Measurements from ENCODE around the gene RALGAPA2.
"Not testable (repeated sequence)": the region's sequence is repeated elsewhere in the genome, so short reads cannot be mapped to it uniquely, and the experiment has no call there.

Gene RALGAPA2

DNA sequence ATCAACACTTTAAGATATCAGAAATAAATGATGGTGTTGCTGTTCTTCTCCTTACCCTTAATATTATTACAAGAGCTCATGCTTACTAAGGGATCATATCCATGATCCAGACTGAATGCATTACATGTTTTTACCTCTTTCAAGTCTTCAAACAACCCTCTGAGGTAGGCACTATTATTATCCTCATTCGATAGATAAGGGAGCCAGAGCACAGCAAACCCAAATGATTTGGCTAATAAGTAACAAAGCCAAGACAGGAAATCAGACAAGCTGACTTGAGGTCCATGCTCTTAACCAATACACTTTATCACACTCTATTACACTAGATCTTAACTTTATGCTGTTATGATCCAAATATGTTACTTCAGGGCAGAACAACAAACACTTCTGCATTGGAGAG lies 145.9 kb downstream of the RALGAPA2 start:
- no peak for DNase-seq

DNA sequence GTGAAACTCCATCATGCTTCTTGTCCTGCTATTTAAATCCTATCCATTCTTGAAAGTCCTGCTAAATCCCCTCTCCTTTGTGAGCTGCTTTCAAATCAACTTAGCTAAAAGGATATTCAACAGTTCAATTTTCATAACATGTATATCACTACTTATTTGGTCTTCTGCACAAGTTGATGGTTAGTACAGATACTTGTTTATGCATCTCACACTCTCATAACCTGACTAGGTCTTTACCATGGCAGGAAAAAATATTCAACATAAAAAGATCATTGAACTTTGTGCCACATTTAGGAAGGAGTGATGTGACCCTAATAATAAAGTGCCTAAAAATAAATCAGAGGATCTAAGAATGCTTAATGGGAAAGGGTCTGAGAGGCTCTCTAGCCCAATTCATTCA lies 148.2 kb downstream of the RALGAPA2 start:
- no peak for DNase-seq

DNA sequence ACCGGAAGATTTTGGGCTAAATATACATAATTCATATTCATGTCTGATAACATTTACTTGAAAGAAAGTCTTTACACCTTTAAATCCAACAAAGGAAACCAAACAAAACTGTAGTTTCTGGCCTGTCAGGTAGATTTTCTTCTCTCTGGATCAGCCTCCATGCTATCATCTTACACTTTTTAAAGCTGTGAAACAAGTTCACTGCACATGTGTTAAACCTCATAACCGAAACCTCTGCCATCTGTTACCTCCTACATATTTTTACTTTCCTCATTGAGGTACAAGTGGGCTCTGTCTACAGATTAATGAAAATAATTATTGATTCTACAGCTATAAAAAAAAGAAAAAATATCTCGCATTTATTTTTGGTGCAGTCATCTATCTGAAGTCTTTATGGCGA lies 149.9 kb downstream of the RALGAPA2 start:
- DNase-seq = no peak

DNA sequence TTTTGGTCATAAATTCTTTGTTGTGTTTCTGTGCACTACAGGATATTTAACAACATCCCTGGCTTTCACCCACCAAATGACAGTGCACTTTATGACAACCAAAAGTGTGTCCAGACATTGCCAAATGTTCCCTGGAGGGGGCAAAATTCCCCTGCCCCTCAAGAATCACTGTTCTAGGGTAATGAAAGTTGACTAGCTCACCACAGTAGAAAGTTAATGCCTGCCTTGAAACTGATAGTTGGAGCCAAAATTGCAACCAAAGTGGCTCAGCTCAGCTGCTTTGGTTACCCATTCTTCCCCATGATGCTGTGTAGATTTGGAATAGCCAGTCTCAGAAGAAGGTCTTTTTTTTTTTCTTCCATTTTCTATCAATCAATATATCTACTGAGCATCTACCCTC lies 150.6 kb downstream of the RALGAPA2 start:
- DNase-seq = no peak

DNA sequence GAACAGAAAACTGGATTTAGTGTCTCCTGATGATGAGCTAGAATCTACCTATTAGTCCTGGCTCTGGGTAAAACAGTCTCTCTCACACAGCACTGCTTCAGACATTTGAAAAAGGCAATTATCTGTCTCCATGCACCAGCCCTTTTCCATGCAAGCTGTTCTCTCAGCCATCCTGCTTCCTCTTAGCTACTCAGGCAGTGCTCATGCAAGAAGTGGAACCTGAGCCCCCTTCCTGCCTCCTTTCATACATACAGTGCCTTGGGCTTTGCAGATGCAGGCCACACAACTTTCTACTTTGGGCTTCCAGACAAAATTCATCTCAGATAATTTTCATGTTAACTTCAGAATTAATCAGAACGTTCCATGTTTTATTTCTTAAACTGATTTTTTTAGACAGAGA lies 151.3 kb downstream of the RALGAPA2 start:
- DNase-seq = no peak

DNA sequence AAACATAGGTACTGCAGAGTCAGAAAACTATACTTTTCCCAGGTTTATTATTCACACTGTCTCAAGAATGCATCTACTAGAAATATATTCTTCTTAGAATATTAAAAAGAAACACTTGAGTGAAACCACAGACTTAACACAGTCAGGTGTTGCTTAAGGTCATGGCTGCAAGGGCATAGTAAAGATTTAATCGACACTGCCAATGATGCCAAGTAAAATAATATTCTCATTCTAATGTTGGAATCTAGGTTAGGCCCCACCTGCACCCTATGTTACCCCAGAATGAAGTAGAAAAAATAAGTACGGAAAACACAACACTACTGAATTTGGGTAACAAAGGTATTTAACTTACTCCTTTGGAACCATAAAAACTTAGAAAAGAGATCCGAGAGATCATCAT lies 155.0 kb downstream of the RALGAPA2 start:
- DNase-seq = no peak

DNA sequence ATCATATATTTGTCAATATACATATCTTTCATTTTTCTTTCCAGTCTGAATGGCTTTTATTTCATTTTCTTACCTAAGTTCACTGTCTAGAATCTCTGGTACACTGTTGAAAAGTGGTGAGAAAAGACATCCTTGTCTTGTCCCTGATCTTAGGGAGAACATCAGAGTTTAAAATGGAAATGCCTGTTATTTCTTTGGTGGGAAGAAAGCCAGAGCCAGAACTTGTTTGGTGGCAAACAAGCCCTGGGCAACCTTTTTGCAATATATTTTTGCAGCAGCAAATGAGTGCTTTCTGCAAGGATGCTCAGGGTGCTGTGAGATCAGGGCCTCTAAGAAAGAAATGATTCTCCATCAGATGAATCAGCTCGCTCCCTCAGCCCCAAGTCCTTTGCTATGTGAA lies 156.6 kb downstream of the RALGAPA2 start:
- no peak for DNase-seq

DNA sequence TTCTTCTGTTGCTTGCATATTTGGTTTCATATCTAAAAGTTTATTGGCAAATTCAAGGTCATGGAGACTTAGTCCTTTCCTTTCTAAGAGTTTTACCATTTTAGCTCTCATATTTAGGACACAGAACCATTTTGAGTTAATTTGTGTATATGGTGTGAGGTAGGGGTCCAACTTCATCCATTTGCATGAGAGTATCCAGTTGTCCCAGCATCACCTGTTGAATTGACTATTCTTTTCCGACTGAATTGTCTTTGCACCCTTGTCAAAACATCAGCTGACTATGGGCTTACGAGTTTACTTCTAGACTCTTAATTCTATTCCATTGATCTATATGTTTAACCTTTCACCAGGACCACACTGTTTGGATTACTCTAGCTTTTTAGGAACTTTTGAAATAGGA lies 157.5 kb downstream of the RALGAPA2 start:
- no peak for DNase-seq

DNA sequence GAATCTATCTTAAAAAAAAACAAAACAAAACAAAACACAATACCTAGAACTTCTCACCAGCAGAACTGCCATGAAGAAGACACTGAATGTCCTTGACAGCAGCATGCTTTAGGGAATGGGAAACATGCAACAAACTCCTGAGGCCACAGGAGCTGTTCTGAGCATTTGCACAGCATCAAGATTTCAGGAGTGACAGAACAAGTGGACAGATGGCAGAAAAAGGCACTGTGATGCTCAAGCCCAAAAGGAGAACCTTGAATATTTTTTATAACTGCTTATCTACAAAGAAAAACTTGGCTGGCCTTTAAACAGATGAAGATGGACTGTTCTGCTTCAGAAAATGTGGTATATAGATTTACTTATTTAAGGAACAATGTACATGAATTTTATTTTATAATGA lies 158.9 kb downstream of the RALGAPA2 start:
- no peak for DNase-seq

DNA sequence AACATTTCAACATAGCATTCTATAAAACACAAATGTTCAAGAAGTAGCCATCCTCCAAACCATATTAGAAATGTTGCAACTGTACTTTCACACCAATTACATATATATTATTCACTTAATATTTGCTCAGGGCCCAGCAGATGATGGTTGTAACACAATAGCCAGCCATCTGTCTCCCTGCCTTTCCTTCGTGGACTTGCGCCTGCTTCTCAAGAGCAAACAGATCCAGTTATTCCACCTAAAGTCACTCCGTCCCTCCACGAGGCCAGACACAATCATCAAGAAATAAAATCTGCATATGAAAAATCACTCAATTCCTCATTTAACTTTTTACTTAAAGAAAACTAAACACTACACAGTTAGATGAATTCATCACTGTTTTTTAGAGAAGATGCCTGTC lies 160.4 kb downstream of the RALGAPA2 start:
- DNase-seq = no peak

DNA sequence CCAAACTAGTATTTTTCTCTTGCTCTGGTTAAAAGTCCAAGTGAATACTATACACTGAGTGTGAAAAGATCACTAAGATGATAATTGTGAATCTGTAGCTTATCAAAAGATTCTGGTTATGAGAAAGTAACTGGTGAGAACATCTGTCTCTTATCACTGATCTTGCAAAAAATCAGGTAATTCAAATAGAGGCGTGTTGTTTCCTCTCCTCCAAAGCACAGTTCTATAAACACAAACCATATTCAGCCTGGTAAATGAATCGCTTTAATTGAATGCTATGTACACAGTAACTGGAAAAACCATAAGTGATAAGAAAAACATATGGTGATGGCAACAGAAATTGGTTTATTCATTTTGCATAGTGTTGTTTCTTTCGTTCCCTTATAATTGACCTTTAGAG lies 161.0 kb downstream of the RALGAPA2 start:
- DNase-seq = no peak

DNA sequence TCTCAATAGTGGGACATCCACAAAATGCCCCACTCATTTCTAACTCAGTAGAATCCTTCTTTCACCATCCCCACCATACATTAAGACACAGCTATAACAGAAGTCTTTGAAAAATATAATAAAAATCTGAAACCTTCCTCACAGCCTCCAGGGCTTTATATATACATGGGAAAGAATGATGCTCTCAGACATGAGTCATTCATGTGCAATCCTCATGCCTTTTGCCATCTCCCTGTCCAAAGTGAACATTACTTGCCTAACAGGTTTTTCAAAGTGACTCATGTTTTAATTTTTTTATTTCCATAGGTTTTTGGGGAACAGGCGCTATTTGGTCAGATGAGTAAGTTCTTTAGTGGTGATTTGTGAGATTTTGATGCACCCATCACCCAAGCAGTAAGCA lies 162.7 kb downstream of the RALGAPA2 start:
- DNase-seq = no peak

DNA sequence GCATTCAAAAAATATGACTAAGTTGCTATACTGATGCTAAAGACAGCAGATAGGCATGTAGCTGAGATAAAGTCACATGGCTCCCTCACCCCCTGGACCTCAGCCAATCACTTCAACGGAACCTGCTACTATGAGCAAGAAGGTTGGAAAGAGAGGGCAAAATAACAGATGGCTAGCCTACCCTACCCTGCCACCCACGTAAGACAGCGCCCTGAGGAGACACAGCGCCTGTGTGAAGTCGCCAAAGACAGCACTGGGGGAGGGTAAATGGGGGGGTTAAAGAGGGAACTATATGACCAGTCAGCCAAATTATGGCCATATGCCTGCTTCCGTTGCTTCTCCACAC lies 163.2 kb downstream of the RALGAPA2 start:
- DNase-seq = no peak

DNA sequence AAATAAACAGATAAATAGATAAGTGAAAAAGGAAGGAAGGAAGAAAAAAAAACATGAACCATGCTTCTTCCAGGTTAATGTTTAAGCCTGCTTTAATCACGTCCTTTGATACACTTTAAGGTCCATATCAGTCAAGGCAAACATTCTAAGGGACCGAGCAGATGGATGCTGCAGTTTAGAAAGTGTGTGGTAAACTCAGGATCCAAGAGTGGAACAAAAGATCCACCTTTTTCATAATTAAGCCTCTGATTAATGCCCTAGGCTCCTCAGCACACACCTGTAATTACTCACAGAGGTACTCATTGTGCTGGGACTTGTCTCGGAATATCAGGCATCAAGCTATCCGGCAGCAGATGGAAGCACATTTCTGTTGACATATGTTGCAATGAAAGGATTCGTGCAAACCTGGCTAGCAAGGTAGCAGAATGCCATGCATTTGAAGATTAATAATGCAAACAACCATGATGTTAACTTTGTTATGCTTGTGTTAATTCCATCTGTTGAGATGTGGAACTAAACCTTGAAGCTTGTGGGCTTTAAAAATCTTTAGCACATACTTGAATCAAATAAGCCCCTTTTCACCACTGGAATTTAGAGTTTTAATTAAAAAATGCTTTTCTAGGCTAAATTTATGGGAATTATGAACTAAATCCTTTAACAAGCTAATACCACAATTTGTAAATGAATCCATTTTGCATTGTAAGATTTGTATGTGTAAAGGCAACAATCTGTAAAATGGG lies 163.7 kb downstream of the RALGAPA2 start:
- no peak for DNase-seq

DNA sequence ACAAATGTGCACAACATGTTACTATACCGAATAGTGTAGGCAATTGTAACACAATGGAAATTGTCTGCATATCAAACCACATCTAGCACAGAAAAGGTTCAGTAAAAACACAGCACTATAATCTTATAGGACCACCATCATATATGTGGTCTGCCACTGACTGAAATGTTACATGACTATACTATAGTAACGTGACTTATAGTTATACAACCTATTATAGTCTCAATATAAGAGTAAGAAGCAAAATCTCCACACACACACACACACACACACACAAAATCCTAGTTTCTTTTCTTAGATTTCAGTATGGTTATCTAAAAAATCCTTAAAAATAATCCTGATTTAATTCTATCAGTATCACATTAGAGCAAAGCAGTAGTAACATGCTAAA lies 164.6 kb downstream of the RALGAPA2 start:
- no peak for DNase-seq

DNA sequence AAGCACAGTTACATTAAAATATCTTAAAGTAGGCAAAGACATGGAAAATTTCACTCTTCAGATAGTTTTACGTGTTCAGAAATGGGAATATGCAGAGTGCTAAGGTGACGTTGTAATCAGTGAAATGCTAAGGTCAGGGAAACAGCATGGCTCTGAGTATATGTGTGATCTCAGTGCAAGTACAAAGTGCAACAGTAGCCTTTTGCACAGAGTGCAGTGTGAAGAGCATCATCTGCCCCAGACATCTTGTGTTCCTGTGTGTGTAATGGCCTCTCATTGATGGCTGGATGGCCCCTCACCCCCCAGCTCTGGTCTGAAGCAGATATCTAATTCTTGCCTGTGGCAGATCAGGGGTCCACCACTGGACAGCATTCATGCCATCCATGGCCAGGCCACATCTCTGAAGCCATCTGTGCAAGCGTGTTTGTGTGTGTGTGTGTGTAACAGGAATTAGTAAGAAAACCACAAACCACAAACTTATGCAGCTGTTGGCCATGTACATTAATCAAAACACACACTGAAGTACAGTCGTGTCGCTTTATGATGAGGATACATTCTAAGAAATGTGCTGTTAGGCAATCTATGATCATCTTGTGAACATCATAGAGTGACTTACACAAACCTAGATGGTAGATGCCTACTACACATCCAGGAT lies 165.1 kb downstream of the RALGAPA2 start:
- DNase-seq = no peak

DNA sequence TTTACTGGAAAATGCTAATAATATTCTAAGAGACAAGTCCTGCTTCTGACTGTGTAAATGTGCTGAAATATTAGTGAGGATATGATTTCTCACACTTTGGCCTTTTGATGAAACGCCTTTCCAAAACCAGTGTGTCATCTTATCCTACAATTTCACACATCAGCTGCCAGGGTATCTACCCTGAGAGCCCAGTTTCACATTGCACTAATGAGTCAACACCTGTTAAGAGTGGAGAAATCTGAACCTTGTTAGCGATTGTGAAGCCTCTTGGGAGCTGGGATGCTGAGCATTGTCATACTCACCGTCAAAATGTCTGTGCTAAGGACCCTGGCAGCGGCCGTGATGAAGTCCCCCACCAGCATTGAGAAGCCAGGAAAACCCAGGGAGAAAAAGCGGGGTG lies 166.0 kb downstream of the RALGAPA2 start:
- no peak for DNase-seq

DNA sequence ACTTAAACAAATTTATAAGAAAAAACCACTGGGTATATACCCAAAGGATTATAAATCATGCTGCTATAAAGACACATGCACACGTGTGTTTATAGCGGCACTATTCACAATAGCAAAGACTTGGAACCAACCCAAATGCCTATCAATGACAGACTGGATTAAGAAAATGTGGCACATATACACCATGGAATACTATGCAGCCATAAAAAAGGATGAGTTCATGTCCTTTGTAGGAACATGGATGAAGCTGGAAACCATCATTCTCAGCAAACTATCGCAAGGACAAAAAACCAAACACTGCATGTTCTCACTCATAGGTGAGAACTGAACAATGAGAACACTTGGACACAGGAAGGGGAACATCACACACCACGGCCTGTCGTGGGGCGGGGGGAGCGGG lies 169.1 kb downstream of the RALGAPA2 start:
- DNase-seq = not testable (repeated sequence)

DNA sequence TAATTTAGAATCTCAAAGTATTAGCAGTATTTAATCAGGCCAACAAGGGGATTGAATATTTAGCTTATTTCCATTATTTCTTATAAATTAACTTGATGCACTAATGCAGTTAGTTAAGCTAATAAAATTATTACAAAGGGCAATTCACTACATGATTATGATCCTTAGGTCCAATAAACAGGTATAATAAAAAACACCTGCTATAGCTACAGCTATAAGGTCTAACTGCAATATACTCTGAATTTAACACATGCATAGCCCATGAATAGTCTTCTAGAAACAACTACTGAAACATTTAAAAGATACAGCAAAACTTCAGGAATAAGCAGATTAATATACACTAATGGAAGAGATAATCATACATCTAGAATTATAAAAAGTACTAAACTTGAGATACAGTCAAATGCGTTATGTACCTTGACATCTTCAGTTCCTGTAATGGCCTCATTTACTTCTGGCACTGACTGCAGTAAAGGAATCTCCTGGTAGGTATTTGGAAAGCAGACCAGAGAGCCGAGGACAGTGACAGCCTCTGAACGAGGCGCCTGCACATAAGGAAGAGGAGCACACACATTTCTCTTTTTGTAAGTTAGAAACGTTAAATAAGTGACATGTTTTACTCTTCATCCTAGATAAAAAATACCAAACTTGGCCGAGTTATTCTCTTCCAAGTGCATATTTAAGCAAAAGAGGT lies 176.1 kb downstream of the RALGAPA2 start:
- DNase-seq = no peak

DNA sequence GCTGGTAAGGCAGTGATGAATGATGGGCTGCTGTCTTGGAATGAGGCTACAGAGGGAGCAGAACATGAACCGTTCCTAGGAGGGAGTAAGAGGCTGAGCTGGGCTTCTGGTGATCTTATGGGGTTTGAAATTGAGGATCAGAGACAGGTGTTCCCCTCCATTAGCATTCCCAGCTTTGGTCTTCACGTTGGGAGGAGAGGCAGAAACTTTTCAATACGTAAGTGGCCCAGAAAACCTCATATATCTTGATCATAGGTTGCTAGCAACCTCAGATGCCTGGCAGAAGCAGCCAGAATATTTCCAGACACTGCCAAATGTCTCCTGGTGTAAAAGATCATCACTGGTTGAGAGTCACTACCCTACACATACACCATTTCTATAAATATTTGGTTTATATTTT lies 177.4 kb downstream of the RALGAPA2 start:
- DNase-seq = no peak

DNA sequence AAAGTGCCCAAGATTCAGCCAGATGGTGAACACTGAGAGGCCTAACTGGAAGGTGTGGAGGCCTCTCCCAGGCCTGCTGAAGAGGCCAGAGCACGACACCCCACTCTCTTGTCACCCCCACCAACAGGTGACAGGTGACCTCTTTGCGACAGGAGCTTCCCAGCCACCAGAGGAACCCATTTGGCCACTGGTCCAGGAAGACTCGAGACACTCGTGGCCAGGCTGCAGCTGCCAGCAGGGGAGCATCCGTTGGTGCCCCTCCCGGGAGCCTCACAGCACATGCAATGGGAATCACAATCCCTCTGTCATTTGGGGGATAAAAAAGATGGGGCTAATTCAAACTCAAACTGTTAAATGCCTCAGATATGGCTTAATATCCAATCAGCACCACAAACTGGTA lies 181.2 kb downstream of the RALGAPA2 start:
- DNase-seq = no peak

DNA sequence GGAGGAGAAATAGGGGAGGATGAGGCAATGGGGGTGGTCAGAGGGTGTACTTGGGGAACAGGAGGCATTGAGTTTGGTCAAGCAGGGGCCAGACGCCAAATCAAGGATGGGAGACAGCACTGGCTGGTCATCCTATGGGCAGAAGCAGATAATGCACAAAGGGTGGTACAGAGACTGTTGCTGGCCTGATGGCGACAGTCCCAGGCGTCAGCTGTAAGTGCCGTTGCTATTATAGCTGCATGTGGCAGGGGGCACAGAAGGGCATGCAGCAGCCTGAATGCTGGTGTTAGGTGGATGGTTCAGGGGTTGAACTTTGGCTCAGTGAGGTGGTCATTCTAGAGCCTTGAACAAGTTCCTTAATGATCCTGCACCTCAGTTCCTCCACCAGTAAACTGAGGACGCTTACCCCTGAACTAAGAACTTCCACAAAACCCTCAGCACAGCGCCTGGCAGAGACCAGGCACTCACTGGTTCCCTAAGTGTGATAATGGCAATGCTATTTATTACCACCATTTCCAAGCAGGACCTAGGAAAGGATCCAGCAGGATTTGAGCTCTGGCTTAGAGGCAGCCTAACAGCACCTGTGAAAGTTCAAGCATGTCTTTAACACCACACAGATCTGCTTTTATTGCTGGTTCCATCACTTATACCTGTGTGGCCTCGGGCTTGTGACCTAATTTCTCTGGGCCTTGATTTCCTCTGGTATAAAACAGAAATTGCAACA lies 181.9 kb downstream of the RALGAPA2 start:
- no peak for DNase-seq

DNA sequence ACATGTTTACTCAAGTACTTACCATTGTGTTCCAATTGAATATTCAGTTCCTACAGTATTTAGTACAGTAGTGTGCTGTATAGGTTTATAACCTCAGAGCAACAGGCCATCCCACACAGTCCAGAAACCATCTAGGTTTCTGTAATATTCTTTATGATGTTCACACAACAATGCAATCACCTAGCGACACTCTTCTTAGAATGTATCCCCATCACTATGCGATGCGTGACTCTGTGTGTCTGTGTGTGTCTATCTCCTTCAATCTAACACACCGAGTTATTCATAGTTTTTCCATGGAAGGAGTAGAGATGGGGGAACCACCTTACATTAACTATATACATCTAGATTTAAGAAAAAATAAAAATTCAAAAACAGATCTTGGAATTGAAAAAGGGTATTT lies 182.8 kb downstream of the RALGAPA2 start:
- DNase-seq = no peak

DNA sequence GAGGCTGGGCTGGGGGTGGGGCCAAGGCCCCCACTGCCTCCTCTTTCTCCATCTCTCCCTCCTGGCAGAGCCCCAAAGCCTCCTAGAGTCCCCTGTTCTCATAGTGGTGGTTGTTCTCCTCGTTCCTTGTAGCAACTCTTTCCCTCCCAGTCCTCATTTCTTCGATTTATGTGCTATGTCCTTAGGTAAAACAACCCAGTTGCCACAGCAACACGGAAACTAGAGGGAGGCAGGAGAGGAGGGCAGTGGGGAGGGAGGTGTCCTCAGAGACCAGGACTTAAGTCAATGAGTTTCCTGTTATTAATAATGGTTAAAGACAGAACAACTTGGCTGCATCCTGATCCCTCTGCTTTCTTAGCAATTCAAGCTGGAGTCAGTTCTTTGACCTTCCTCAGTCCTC lies 183.6 kb downstream of the RALGAPA2 start:
- no peak for DNase-seq

All from NCI-H187 treated with DMSO at 0.1 percent for 48 hours (cell line).